OCI-LY1 (cell line): ENCODE measurements around the gene STAB1.

ENCODE experiments used
- H2AFZ ChIP-seq: fragments of 200-600 bp; sonication (generic), shearing (Covaris generic); 2 replicates; pipeline ENCODE4 v1.6.0; 2014; ENCODE audit warnings: antibody characterized with exemption, mild to moderate bottlenecking, low read length
- H3F3A ChIP-seq: fragments of 200-600 bp; sonication (generic), shearing (Covaris generic); 2 replicates; pipeline ENCODE4 v1.6.0; 2014; ENCODE audit warnings: mild to moderate bottlenecking, antibody characterized with exemption, low read length, moderate library complexity; ENCODE audit not compliant: insufficient read depth
- H3K27ac ChIP-seq: fragments of 200-600 bp; sonication (generic); 2 replicates; pipeline ENCODE4 v1.5.1; 2014; ENCODE audit warnings: low read length, mixed run types, mild to moderate bottlenecking, low read depth; ENCODE audit not compliant: poor library complexity, severe bottlenecking
- H3K27me3 ChIP-seq: fragments of 200-600 bp; sonication (generic); 2 replicates; pipeline ENCODE4 v1.6.0; 2014; ENCODE audit warnings: antibody characterized with exemption, mild to moderate bottlenecking, low read length, moderate library complexity; ENCODE audit not compliant: insufficient read depth
- H3K36me3 ChIP-seq: fragments of 200-600 bp; sonication (generic); 2 replicates; pipeline ENCODE4 v1.6.1; 2014; ENCODE audit warnings: mild to moderate bottlenecking, antibody characterized with exemption, low read length, moderate library complexity, mixed read lengths; ENCODE audit not compliant: insufficient read depth
- H3K4me1 ChIP-seq: fragments of 200-600 bp; sonication (generic); 2 replicates; pipeline ENCODE4 v1.5.1; 2014; ENCODE audit warnings: mild to moderate bottlenecking, low read length, moderate library complexity; ENCODE audit not compliant: insufficient read depth, severe bottlenecking
- H3K4me2 ChIP-seq: fragments of 200-600 bp; sonication (generic), shearing (Covaris generic); 2 replicates; pipeline ENCODE4 v1.6.1; 2014; ENCODE audit warnings: low read length
- H3K4me3 ChIP-seq: fragments of 200-600 bp; sonication (generic); 2 replicates; pipeline ENCODE4 v1.5.1; 2014; ENCODE audit warnings: low read length, low read depth, mild to moderate bottlenecking, mixed read lengths; ENCODE audit not compliant: poor library complexity, severe bottlenecking
- H3K79me2 ChIP-seq: fragments of 200-600 bp; shearing (Covaris generic); 2 replicates; pipeline ENCODE4 v1.6.1; 2016; ENCODE audit warnings: mixed run types, low read length, mixed read lengths; ENCODE audit not compliant: insufficient read depth
- H3K9ac ChIP-seq: fragments of 200-600 bp; sonication (generic), shearing (Covaris generic); 2 replicates; pipeline ENCODE4 v1.6.1; 2014; ENCODE audit warnings: mild to moderate bottlenecking, low read length, mixed read lengths
- H3K9me2 ChIP-seq: fragments of 200-600 bp; sonication (generic), shearing (Covaris generic); 2 replicates; pipeline ENCODE4 v1.6.1; 2014; ENCODE audit warnings: low read depth, mild to moderate bottlenecking, low read length, mixed read lengths
- H3K9me3 ChIP-seq: fragments of 200-600 bp; shearing (Covaris generic); 2 replicates; pipeline ENCODE4 v1.6.1; 2014; ENCODE audit warnings: low read length, mixed read lengths
- H4K20me1 ChIP-seq: fragments of 200-600 bp; sonication (generic), shearing (Covaris generic); 2 replicates; pipeline ENCODE4 v1.6.0; 2016; ENCODE audit warnings: mild to moderate bottlenecking, low read length; ENCODE audit not compliant: insufficient read depth
- CTCF ChIP-seq: fragments of 200-600 bp; sonication (generic), shearing (Covaris generic); IDR thresholded peaks from 2 replicates; pipeline ENCODE4 v1.5.1; 2017; ENCODE audit warnings: mild to moderate bottlenecking, antibody characterized with exemption, low read length, moderate library complexity, mixed read lengths
- EZH2 ChIP-seq: fragments of 200-600 bp; sonication (generic), shearing (Covaris generic); IDR thresholded peaks from 2 replicates; pipeline ENCODE4 v1.8.0; 2017; ENCODE audit warnings: borderline replicate concordance, mixed run types, mild to moderate bottlenecking, antibody characterized with exemption, low read length, moderate library complexity, mixed read lengths

Gene STAB1

DNA sequence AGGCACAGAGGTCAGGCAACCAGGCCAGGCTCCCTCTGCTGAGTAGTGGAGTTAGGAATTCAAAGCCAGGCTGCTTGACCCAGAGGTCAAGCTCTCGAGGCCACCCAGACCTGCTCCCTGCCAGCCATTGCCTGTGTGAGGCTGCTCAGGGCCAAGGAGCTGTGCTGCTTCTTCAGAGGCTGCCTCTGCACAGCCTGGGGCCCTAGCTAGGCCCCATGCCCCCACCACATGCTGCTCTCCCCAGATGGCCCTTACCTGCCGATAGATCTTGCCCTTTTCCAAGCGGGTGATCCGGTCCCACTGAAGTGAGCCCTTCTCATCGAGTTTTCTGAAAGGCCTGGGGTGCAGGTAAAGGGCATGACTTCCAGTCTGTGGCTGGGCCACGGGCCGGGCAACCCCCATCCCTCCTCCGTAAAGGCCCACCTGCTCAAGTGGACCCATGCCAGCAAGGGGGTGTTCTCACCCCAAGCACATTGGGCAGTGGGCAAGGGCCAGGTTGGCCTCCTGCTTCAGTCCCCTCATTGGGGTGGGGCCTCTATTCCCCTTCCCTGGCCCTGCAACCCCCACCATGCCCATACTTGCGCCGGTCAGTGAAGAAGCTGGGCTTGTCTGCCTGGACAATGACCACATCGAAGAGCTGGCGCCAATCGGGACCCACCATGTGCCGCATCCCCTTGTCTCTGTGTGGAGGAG is 32.0 kb downstream of the STAB1 start:
- no peaks in the 10 kb centered on the region for H3K9me3 ChIP-seq
- H4K20me1 ChIP-seq: no peaks in the 10 kb centered on the region
- no peak overlapping the region for H2AFZ ChIP-seq
- no peaks in the 10 kb centered on the region for H3K9me2 ChIP-seq
- H3K79me2 ChIP-seq: no peaks in the 10 kb centered on the region
- H3F3A ChIP-seq: no peaks in the 10 kb centered on the region
- peaks cover 10% of the 10 kb centered on the region for H3K4me1 ChIP-seq
- H3K27me3 ChIP-seq: no peaks in the 10 kb centered on the region
- H3K9ac ChIP-seq: no peak overlapping the region
- no peak for TF ChIP-seq CTCF
- TF ChIP-seq EZH2: no peak
- no peak overlapping the region for H3K4me2 ChIP-seq
- H3K27ac ChIP-seq: no peak overlapping the region
- no peak overlapping the region for H3K4me3 ChIP-seq
- peaks cover 51% of the 10 kb centered on the region for H3K36me3 ChIP-seq

DNA sequence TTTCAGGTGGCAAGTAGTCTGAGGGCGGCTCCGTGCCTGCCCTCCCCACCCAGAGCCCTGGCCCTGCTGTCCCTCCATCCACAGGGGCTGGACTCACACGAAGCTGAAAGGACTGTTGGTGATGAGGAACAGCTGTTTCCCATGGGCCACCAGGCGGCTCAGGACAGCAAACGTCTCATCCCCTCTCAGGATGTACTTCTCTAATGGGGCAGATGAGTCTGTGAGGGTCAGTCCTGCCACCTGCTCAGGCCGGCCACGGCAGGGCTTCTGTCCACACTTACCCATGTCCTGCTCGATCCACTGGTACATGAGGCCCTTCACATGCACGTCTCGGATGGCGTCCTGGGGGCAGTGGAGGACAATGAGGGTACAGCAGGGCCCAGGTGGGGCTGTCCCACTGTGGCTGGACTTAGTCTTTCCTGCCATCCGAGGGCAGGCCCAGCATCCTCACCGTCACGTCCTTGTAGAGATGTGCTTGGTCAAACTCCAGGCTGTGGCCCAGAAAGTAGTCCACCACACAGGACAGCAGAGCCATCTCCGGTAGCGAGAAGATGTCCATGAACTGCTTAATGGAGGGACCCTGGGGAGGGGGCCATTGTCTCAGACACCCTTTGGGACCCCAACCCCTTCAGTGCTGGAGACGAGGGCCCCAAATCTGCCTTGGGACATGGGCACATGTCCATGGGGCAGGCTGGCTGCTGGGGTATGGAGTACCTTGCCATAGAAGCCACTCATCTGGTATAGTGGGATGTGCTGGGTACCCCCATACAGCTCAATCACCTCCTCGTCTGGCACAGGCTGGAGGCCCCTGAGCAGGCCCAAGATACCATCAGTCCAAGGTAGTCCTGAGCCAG is 32.8 kb downstream of the STAB1 start:
- H3K9me3 ChIP-seq: no peaks in the 10 kb centered on the region

More for the DNA sequence above, 32.8 kb downstream of the STAB1 start:
- H3K36me3 ChIP-seq: peaks cover 47% of the 10 kb centered on the region
- H3K9ac ChIP-seq: no peak overlapping the region
- no peak overlapping the region for H3K4me2 ChIP-seq
- H3K27ac ChIP-seq: no peak overlapping the region
- no peak overlapping the region for H2AFZ ChIP-seq
- no peak overlapping the region for H3K4me3 ChIP-seq
- no peaks in the 10 kb centered on the region for H3K27me3 ChIP-seq
- TF ChIP-seq EZH2 (no peak), CTCF (no peak)
- H3K79me2 ChIP-seq: no peaks in the 10 kb centered on the region
- H3K4me1 ChIP-seq: peaks cover 17% of the 10 kb centered on the region
- no peaks in the 10 kb centered on the region for H4K20me1 ChIP-seq
- H3F3A ChIP-seq: no peaks in the 10 kb centered on the region
- H3K9me2 ChIP-seq: no peaks in the 10 kb centered on the region
